NCI-H510A (cell line): ENCODE data around the gene TXNRD2.
"Not testable (repeated sequence)": the region's sequence is repeated elsewhere in the genome, so short reads cannot be mapped to it uniquely, and the experiment has no call there.

Experiments
- DNase-seq: peaks from one replicate; lab custom pipeline; 2025; lab: John Stamatoyannopoulos, UW

The TXNRD2 gene

GRCh38 chr22:19948057-19948760 is 6.6 kb upstream of the TXNRD2 start:
- no peak for DNase-seq

GRCh38 chr22:19943082-19944026 is 1.7 kb upstream of the TXNRD2 start:
- DNase-seq: no peak

GRCh38 chr22:19942157-19943081 is 801 bp upstream of the TXNRD2 start:
- DNase-seq: no peak

- DNase-seq: no peak
Measured at GRCh38 chr22:19940536-19941364, 868 bp downstream of the TXNRD2 start.

- no peak for DNase-seq
Measured at GRCh38 chr22:19937616-19938473, 3.8 kb downstream of the TXNRD2 start.

- DNase-seq: no peak
Measured at GRCh38 chr22:19936513-19936912, 5.1 kb downstream of the TXNRD2 start.

- not testable (repeated sequence) for DNase-seq
Measured at GRCh38 chr22:19935123-19935718, 6.4 kb downstream of the TXNRD2 start.

- no peak for DNase-seq
Measured at GRCh38 chr22:19933341-19934241, 8.0 kb downstream of the TXNRD2 start.

- peak; percentile 30 for DNase-seq
Measured at GRCh38 chr22:19932367-19933206, 9.0 kb downstream of the TXNRD2 start.

GRCh38 chr22:19931514-19931913 is 10.1 kb downstream of the TXNRD2 start:
- DNase-seq: no peak

- no peak for DNase-seq
Measured at GRCh38 chr22:19930551-19931486, 10.8 kb downstream of the TXNRD2 start.

GRCh38 chr22:19929586-19930550 is 11.8 kb downstream of the TXNRD2 start:
- DNase-seq: no peak

- DNase-seq: no peak
Measured at GRCh38 chr22:19928207-19928606, 13.4 kb downstream of the TXNRD2 start.

GRCh38 chr22:19927696-19928095 is 13.9 kb downstream of the TXNRD2 start:
- no peak for DNase-seq

- DNase-seq: not testable (repeated sequence)
Measured at GRCh38 chr22:19926028-19926427, 15.6 kb downstream of the TXNRD2 start.
